OCI-LY1 (cell line): ENCODE results near the gene EML6.

Experiments
- H2AFZ ChIP-seq: fragments of 200-600 bp; sonication (generic), shearing (Covaris generic); 2 replicates; pipeline ENCODE4 v1.6.0; 2014; ENCODE audit warnings: antibody characterized with exemption, mild to moderate bottlenecking, low read length
- H3F3A ChIP-seq: fragments of 200-600 bp; sonication (generic), shearing (Covaris generic); 2 replicates; pipeline ENCODE4 v1.6.0; 2014; ENCODE audit warnings: mild to moderate bottlenecking, antibody characterized with exemption, low read length, moderate library complexity; ENCODE audit not compliant: insufficient read depth
- H3K27ac ChIP-seq: fragments of 200-600 bp; sonication (generic); 2 replicates; pipeline ENCODE4 v1.5.1; 2014; ENCODE audit warnings: low read length, mixed run types, mild to moderate bottlenecking, low read depth; ENCODE audit not compliant: poor library complexity, severe bottlenecking
- H3K27me3 ChIP-seq: fragments of 200-600 bp; sonication (generic); 2 replicates; pipeline ENCODE4 v1.6.0; 2014; ENCODE audit warnings: antibody characterized with exemption, mild to moderate bottlenecking, low read length, moderate library complexity; ENCODE audit not compliant: insufficient read depth
- H3K36me3 ChIP-seq: fragments of 200-600 bp; sonication (generic); 2 replicates; pipeline ENCODE4 v1.6.1; 2014; ENCODE audit warnings: mild to moderate bottlenecking, antibody characterized with exemption, low read length, moderate library complexity, mixed read lengths; ENCODE audit not compliant: insufficient read depth
- H3K4me1 ChIP-seq: fragments of 200-600 bp; sonication (generic); 2 replicates; pipeline ENCODE4 v1.5.1; 2014; ENCODE audit warnings: mild to moderate bottlenecking, low read length, moderate library complexity; ENCODE audit not compliant: insufficient read depth, severe bottlenecking
- H3K4me2 ChIP-seq: fragments of 200-600 bp; sonication (generic), shearing (Covaris generic); 2 replicates; pipeline ENCODE4 v1.6.1; 2014; ENCODE audit warnings: low read length
- H3K4me3 ChIP-seq: fragments of 200-600 bp; sonication (generic); 2 replicates; pipeline ENCODE4 v1.5.1; 2014; ENCODE audit warnings: low read length, low read depth, mild to moderate bottlenecking, mixed read lengths; ENCODE audit not compliant: poor library complexity, severe bottlenecking
- H3K79me2 ChIP-seq: fragments of 200-600 bp; shearing (Covaris generic); 2 replicates; pipeline ENCODE4 v1.6.1; 2016; ENCODE audit warnings: mixed run types, low read length, mixed read lengths; ENCODE audit not compliant: insufficient read depth
- H3K9ac ChIP-seq: fragments of 200-600 bp; sonication (generic), shearing (Covaris generic); 2 replicates; pipeline ENCODE4 v1.6.1; 2014; ENCODE audit warnings: mild to moderate bottlenecking, low read length, mixed read lengths
- H3K9me2 ChIP-seq: fragments of 200-600 bp; sonication (generic), shearing (Covaris generic); 2 replicates; pipeline ENCODE4 v1.6.1; 2014; ENCODE audit warnings: low read depth, mild to moderate bottlenecking, low read length, mixed read lengths
- H3K9me3 ChIP-seq: fragments of 200-600 bp; shearing (Covaris generic); 2 replicates; pipeline ENCODE4 v1.6.1; 2014; ENCODE audit warnings: low read length, mixed read lengths
- H4K20me1 ChIP-seq: fragments of 200-600 bp; sonication (generic), shearing (Covaris generic); 2 replicates; pipeline ENCODE4 v1.6.0; 2016; ENCODE audit warnings: mild to moderate bottlenecking, low read length; ENCODE audit not compliant: insufficient read depth
- EZH2 ChIP-seq: fragments of 200-600 bp; sonication (generic), shearing (Covaris generic); IDR thresholded peaks from 2 replicates; pipeline ENCODE4 v1.8.0; 2017; ENCODE audit warnings: borderline replicate concordance, mixed run types, mild to moderate bottlenecking, antibody characterized with exemption, low read length, moderate library complexity, mixed read lengths
- TF ChIP-seq, protein P1 (sequence below): fragments of 200-600 bp; sonication (generic), shearing (Covaris generic); IDR thresholded peaks from 2 replicates; pipeline ENCODE4 v1.5.1; 2017; ENCODE audit warnings: mild to moderate bottlenecking, antibody characterized with exemption, low read length, moderate library complexity, mixed read lengths

Gene EML6

DNA sequence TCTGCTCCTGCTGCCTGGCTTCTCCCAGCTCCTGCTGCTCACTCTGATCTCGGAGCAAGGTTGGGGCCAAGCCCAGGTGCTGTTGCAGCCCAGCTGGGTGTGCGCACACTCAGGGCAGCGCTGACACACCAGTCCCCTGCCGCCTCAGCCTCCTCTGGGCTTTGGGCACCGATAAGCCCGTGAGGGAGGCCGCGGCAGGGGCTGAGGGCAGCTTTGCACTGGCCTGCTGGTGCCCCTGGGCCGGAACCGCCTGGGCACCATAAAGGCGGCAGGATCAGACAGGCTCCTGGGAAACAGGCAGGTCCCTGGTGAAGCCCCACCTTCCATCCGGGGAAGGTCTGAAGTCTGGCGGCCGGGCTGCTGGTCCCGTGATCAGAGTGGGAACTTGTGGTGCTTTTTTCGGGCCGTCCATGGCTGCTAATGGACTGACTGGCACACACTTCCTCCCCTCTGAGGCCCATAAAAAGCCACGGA lies 14.1 kb upstream of the EML6 start:
- Histone ChIP-seq H3K27ac (no peak overlapping the region), H3K36me3 (no peaks in the 10 kb centered on the region), H3K4me2 (peak overlapping the region; percentile 76), H3K79me2 (no peaks in the 10 kb centered on the region), H3K9ac (peak overlapping the region; percentile 49; the same call in 1 of the 2 replicates), H3K9me2 (no peaks in the 10 kb centered on the region), H3K4me1 (peaks cover 18% of the 10 kb centered on the region), H2AFZ (no peak overlapping the region), H3K27me3 (no peaks in the 10 kb centered on the region), H4K20me1 (no peaks in the 10 kb centered on the region), H3K9me3 (no peaks in the 10 kb centered on the region), H3F3A (no peaks in the 10 kb centered on the region), H3K4me3 (peak overlapping the region; percentile 59)
- TF ChIP-seq, protein P1, sequence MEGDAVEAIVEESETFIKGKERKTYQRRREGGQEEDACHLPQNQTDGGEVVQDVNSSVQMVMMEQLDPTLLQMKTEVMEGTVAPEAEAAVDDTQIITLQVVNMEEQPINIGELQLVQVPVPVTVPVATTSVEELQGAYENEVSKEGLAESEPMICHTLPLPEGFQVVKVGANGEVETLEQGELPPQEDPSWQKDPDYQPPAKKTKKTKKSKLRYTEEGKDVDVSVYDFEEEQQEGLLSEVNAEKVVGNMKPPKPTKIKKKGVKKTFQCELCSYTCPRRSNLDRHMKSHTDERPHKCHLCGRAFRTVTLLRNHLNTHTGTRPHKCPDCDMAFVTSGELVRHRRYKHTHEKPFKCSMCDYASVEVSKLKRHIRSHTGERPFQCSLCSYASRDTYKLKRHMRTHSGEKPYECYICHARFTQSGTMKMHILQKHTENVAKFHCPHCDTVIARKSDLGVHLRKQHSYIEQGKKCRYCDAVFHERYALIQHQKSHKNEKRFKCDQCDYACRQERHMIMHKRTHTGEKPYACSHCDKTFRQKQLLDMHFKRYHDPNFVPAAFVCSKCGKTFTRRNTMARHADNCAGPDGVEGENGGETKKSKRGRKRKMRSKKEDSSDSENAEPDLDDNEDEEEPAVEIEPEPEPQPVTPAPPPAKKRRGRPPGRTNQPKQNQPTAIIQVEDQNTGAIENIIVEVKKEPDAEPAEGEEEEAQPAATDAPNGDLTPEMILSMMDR, result no peak
- TF ChIP-seq EZH2, result no peak

DNA sequence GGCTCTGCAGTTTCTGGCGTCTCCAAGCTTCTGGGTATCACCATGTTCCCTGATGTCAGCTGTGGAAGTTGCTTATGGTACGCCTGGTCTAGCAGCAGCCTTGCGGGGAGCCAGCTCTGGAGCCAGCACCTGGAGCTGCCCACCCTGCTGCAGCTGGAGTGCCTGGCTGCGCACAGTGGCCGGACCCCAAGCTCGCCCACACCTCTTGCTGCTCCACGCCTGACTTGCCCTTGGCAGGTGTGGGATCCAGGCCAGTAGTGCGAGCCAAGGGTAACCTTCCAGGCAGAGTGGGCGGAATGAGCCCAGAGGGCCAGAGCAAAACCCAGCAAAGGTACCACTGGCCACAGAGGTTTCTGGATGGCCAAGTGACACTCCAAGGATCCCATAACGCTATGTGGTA lies 13.2 kb upstream of the EML6 start:
- TF ChIP-seq, protein P1, result no peak
- TF ChIP-seq EZH2, result no peak
- Histone ChIP-seq H3K4me2 (no peak overlapping the region), H2AFZ (no peak overlapping the region), H3K9me2 (no peaks in the 10 kb centered on the region), H3K4me1 (peaks cover 18% of the 10 kb centered on the region), H3K27ac (no peak overlapping the region), H3K4me3 (no peak overlapping the region), H3K9me3 (no peaks in the 10 kb centered on the region), H4K20me1 (no peaks in the 10 kb centered on the region), H3K36me3 (no peaks in the 10 kb centered on the region), H3K9ac (no peak overlapping the region), H3F3A (no peaks in the 10 kb centered on the region), H3K27me3 (no peaks in the 10 kb centered on the region), H3K79me2 (no peaks in the 10 kb centered on the region)

DNA sequence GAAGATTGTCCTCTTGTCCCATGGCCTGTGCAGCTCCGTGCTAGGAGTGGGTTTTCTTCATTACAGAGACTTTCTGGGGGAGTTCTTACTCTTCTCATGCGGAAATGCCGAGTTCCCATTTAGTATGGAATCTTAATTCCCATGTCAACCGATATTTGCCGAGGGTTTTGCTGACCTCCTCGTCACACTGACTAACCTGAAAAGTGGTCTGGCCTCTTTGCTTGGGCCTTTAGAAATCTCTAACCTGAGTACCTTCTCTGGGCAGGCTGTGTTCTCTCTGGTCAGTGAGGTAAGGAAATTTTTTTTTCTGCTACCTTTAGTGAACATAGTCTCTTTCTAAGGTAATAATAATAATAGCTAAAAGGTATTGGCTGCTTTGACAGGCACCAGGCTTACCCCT lies 10.9 kb upstream of the EML6 start:
- Histone ChIP-seq H4K20me1 (no peaks in the 10 kb centered on the region), H3K36me3 (no peaks in the 10 kb centered on the region), H3K27ac (no peak overlapping the region), H3K9me2 (no peaks in the 10 kb centered on the region), H3K27me3 (no peaks in the 10 kb centered on the region), H3K4me1 (peaks cover 18% of the 10 kb centered on the region), H3F3A (no peaks in the 10 kb centered on the region), H3K79me2 (no peaks in the 10 kb centered on the region), H3K4me3 (no peak overlapping the region), H3K9me3 (peaks cover 4% of the 10 kb centered on the region; the same call in 1 of the 2 replicates), H3K9ac (no peak overlapping the region), H2AFZ (no peak overlapping the region), H3K4me2 (no peak overlapping the region)
- TF ChIP-seq, protein P1, result no peak
- no peak for TF ChIP-seq EZH2
